ENCODE measurements around the gene USP20. TPM values are rescaled to one million over a fixed set of nuclear protein-coding genes. Genes with fewer than 3 reads are reported as not detected.

The USP20 gene
- total RNA-seq, 2 donors from 2014 or later = 24.4 to 25.8 TPM

DNA sequence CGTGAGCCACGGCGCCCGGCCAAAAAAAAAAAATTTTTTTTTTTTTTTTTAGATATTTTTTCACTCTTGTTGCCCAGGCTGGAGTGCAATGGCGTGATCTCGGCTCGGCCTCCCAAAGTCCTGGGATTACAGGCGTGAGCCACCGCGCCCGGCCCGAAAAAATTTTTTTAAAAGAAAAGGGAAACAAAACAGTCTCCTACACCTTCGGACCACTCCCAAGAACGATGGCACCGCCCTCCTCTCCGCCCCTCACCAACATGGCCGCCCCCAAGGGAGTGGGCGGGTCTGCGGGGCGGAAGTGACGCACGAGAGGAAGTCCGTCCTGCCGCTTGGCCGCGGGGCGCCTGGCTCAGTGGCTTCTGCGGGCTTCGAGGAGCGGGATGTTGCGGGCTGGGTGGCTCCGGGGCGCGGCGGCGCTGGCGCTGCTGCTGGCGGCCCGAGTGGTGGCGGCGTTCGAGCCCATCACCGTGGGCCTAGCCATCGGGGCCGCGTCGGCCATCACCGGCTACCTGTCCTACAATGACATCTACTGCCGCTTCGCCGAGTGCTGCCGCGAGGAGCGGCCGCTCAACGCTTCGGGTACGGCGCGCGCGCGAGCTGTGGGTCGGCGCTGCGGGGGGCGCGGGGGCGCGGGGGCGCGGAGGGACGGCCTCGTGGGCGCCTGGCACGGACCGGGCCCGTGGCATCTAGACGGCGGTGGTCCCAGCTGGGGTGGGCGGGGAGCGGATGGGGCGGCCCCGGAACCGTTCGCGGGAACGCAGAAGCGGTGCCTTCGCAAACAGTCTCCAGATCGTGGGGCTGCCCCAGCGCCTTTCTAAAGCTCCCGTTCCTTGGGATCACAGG is 32.2 kb upstream of the USP20 start, which contains the start of gene TOR1B:
Gene TOR1B (plus strand): TSS at position 352 of the 843 bp plus-strand sequence. CDS start 29 bp downstream, at position 381.
- WGBS, 2 experiments (ENCODE audit: insufficient coverage in 1 of 2, insufficient read length in 1 of 2) = 4 to 21% methylated on average over 19 to 93 of the region's 93 CpGs
- Mint-ChIP-seq H3K27me3 (ENCODE audit: insufficient read depth) (peaks cover 32% of the 10 kb centered on the region), H3K4me1 (peaks cover 15% of the 10 kb centered on the region), H3K4me3 (peak within 1 kb of the TSS; percentile 71), H3K27ac (peak within 1 kb of the TSS; percentile 76), H3K9me3 (no peaks in the 10 kb centered on the region), H3K36me3 (ENCODE audit: low read depth) (peaks cover 17% of the 10 kb centered on the region)
- peak; percentile 98 for DNase-seq
- H3K27me3 ChIP-seq (ENCODE audit: control insufficient read depth, insufficient read depth, low read length, poor library complexity, severe bottlenecking) = peaks cover 5% of the 10 kb centered on the region
- peak within 1 kb of the TSS; percentile 49 for H3K27ac ChIP-seq (ENCODE audit: low read depth, low read length)
- peak within 1 kb of the TSS; percentile 94 for H3K4me3 ChIP-seq (ENCODE audit: low read length)
- peaks cover 6% of the 10 kb centered on the region for H3K4me1 ChIP-seq (ENCODE audit: control insufficient read depth, insufficient read depth, low read length)
- peaks cover 6% of the 10 kb centered on the region for H3K36me3 ChIP-seq (ENCODE audit: control insufficient read depth, insufficient read depth, low read length)
- TF ChIP-seq CTCF (conservative IDR thresholded peaks at IDR 0.05) = no peak
- peak within 1 kb of the TSS; percentile 38 for H3K9ac ChIP-seq (ENCODE audit: extremely low read depth, low read length, poor library complexity, severe bottlenecking)
- no peaks in the 10 kb centered on the region for H3K9me3 ChIP-seq (ENCODE audit: control insufficient read depth, low read length)

GRCh38 chr9:129803676-129804060 is 31.6 kb upstream of the USP20 start:
- Histone ChIP-seq H3K9me3 (ENCODE audit: control insufficient read depth, low read length) (no peaks in the 10 kb centered on the region), H3K9ac (ENCODE audit: extremely low read depth, low read length, poor library complexity, severe bottlenecking) (peak overlapping the region; percentile 38), H3K27ac (ENCODE audit: low read depth, low read length) (no peak overlapping the region), H3K27me3 (ENCODE audit: control insufficient read depth, insufficient read depth, low read length, poor library complexity, severe bottlenecking) (peaks cover 5% of the 10 kb centered on the region), H3K36me3 (ENCODE audit: control insufficient read depth, insufficient read depth, low read length) (peaks cover 6% of the 10 kb centered on the region), H3K4me3 (ENCODE audit: low read length) (peak overlapping the region; percentile 94), H3K4me1 (ENCODE audit: control insufficient read depth, insufficient read depth, low read length) (peaks cover 6% of the 10 kb centered on the region)
- Mint-ChIP-seq H3K9me3 (no peaks in the 10 kb centered on the region), H3K4me3 (peak overlapping the region; percentile 71), H3K27ac (peak overlapping the region; percentile 58), H3K4me1 (peaks cover 15% of the 10 kb centered on the region), H3K36me3 (ENCODE audit: low read depth) (peaks cover 17% of the 10 kb centered on the region), H3K27me3 (ENCODE audit: insufficient read depth) (peaks cover 26% of the 10 kb centered on the region)
- DNase-seq = no peak
- 4 to 5% methylated on average over 14 of the region's 14 CpGs for whole genome bisulfite sequencing, 2 experiments (ENCODE audit: insufficient coverage in 1 of 2, insufficient read length in 1 of 2)
- TF ChIP-seq CTCF (conservative IDR thresholded peaks at IDR 0.05) = no peak

DNA sequence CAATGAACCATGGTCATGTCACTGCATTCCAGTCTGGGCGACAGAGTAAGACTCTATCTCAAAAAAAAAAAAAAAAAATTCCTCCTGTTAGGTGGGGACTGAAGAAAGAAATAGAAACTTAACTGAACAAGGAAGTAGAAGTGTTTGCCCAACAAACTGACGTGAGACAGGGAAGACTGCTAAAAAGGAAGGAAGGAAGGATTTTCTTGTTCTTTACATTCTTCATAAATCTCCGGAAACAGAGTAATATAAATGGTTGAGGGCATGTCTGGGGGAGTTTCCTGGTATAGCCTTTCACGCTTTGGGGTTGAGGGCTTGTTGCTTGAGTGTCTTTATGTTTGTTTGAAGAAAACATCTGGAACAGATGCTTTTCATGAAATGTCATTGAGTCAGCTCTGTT is 29.2 kb upstream of the USP20 start:
- DNase-seq = no peak
- peaks cover 35% of the 10 kb centered on the region for H3K36me3 Mint-ChIP-seq (ENCODE audit: low read depth)
- H3K27ac ChIP-seq (ENCODE audit: low read depth, low read length) = no peak overlapping the region
- peaks cover 9% of the 10 kb centered on the region for H3K4me1 Mint-ChIP-seq
- H3K9me3 ChIP-seq (ENCODE audit: control insufficient read depth, low read length) = no peaks in the 10 kb centered on the region
- no peaks in the 10 kb centered on the region for H3K9me3 Mint-ChIP-seq
- no peaks in the 10 kb centered on the region for H3K27me3 ChIP-seq (ENCODE audit: control insufficient read depth, insufficient read depth, low read length, poor library complexity, severe bottlenecking)
- no peak overlapping the region for H3K4me3 Mint-ChIP-seq
- TF ChIP-seq CTCF (conservative IDR thresholded peaks at IDR 0.05) = no peak
- peaks cover 13% of the 10 kb centered on the region for H3K27me3 Mint-ChIP-seq (ENCODE audit: insufficient read depth)
- H3K36me3 ChIP-seq (ENCODE audit: control insufficient read depth, insufficient read depth, low read length) = peaks cover 15% of the 10 kb centered on the region
- 40 to 74% methylated on average over 1 to 3 of the region's 4 CpGs for WGBS, 2 experiments (ENCODE audit: insufficient coverage in 1 of 2, insufficient read length in 1 of 2)
- no peak overlapping the region for H3K4me3 ChIP-seq (ENCODE audit: low read length)
- H3K27ac Mint-ChIP-seq = no peak overlapping the region
- no peak overlapping the region for H3K9ac ChIP-seq (ENCODE audit: extremely low read depth, low read length, poor library complexity, severe bottlenecking)
- H3K4me1 ChIP-seq (ENCODE audit: control insufficient read depth, insufficient read depth, low read length) = no peaks in the 10 kb centered on the region
